MCF 10A (cell line): Measurements from ENCODE around the gene AVPR2. TPM values are rescaled to one million over a fixed set of nuclear protein-coding genes. Genes with fewer than 3 reads are reported as not detected.

ENCODE experiments used
- BruUV-seq: library from RNA; stranded (reverse); fragments of 400-500 nt; replicated peaks from 2 replicates; lab custom pipeline; 2021; lab: Mats Ljungman, UMichigan
- CTCF ChIA-PET: fragments of 300-600 bp; sonication (Branson Sonifier 250); formaldehyde crosslinking; extraction: SDS; loops from one replicate; lab custom pipeline; 2021; ENCODE audit warnings: antibody characterized with exemption, inconsistent platforms; lab: Yijun Ruan, JAX
- POLR2A ChIA-PET: fragments of 300-600, 350-650 bp; sonication (Branson Sonifier 250); formaldehyde crosslinking; extraction: SDS; loops from one replicate; lab custom pipeline; 2020; ENCODE audit warnings: antibody characterized with exemption, inconsistent platforms; lab: Yijun Ruan, JAX
- DNase-seq: peaks from one replicate; pipeline ENCODE4 v3.0.0-alpha.2; 2018; ENCODE audit not compliant: unreplicated experiment
- H3K27ac Mint-ChIP-seq: one replicate; pipeline ENCODE4 v1.8.0; 2022; ENCODE audit warnings: mild to moderate bottlenecking, low read depth, mixed read lengths; ENCODE audit not compliant: unreplicated experiment
- H3K27me3 Mint-ChIP-seq: one replicate; pipeline ENCODE4 v1.8.0; 2022; ENCODE audit warnings: mixed read lengths; ENCODE audit not compliant: insufficient read depth, unreplicated experiment
- H3K36me3 Mint-ChIP-seq: one replicate; pipeline ENCODE4 v1.8.0; 2022; ENCODE audit warnings: mild to moderate bottlenecking, moderate library complexity, mixed read lengths; ENCODE audit not compliant: insufficient read depth, unreplicated experiment
- H3K4me1 Mint-ChIP-seq: one replicate; pipeline ENCODE4 v1.8.0; 2022; ENCODE audit warnings: mixed read lengths; ENCODE audit not compliant: insufficient read depth, unreplicated experiment
- H3K4me3 Mint-ChIP-seq: one replicate; pipeline ENCODE4 v1.8.0; 2022; ENCODE audit warnings: mild to moderate bottlenecking, moderate library complexity, mixed read lengths; ENCODE audit not compliant: unreplicated experiment
- H3K9me3 Mint-ChIP-seq: one replicate; pipeline ENCODE4 v1.8.0; 2022; ENCODE audit warnings: mixed read lengths; ENCODE audit not compliant: unreplicated experiment
- CTCF ChIP-seq: fragments of 200-600 bp; IDR thresholded peaks from one replicate; pipeline ENCODE4 v1.8.0; 2022; ENCODE audit warnings: antibody characterized with exemption, mild to moderate bottlenecking; ENCODE audit not compliant: unreplicated experiment
- intact Hi-C: fragments of 100-400 bp; cut with micrococcal nuclease; formaldehyde crosslinking; loops from 2 replicates; pipeline ENCODE4 v1.14.1; 2022
- total RNA-seq: library from RNA; stranded (reverse); gene quantifications from 2 replicates; pipeline ENCODE4 v1.2.3, GENCODE V29; 2022

The AVPR2 gene
- total RNA-seq, 1 experiment from 2014 or later = not detected

GRCh38 chrX:153933748-153934147 lies 29.3 kb downstream of the AVPR2 start:
- Mint-ChIP-seq H3K4me3 (peak overlapping the region; percentile 76), H3K36me3 (peaks cover 10% of the 10 kb centered on the region), H3K9me3 (no peaks in the 10 kb centered on the region), H3K27ac (no peak overlapping the region), H3K4me1 (no peaks in the 10 kb centered on the region), H3K27me3 (peaks cover 19% of the 10 kb centered on the region)
- ChIA-PET CTCF (interaction anchor here (0.6 to 3.9 kb wide), 3 partner anchors 11 to 975 kb away, joined by 3 to 17 read pairs (median 10); no protein-coding TSS in a partner anchor), POLR2A (no interaction called here)
- no peak for DNase-seq
- intact Hi-C loops = no loop called here
- BruUV-seq = no TSS peak
- no peak for TF ChIP-seq CTCF

DNA sequence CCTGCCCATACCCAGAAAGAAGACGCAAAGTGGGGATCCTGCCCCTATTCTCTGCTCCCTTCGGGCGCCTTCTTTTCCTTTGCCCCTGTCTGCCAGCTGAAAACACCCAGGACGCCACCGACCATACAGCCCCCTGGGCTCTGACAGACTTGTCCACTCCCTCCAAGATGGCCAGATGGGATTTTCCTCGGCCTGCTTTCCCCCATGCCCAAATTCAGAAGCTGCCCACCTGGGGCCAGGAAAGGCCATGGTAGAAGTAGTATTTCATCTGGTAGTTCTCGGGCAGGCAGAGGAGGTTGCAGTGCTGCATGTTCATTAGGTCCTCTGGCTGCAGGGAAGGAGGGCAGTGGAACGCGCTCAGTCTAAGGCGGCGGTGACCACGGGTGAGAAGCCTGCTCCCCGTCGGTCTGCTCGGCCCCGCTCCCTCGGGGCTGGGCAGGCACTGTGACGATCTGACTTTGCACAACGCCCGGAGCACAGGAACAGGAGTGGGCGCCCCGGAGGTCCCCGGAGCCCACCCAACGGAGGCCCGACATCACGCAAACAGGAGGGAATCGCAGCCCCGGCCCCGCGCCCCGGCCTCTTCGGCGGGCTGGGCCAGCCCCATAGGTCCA lies 29.8 kb downstream of the AVPR2 start:
- Mint-ChIP-seq H3K27ac (no peak overlapping the region), H3K4me1 (no peaks in the 10 kb centered on the region), H3K27me3 (peaks cover 24% of the 10 kb centered on the region), H3K9me3 (no peaks in the 10 kb centered on the region), H3K36me3 (peaks cover 10% of the 10 kb centered on the region), H3K4me3 (peak overlapping the region; percentile 76)
- CTCF ChIA-PET = interaction anchor here (0.6 to 3.9 kb wide), 4 partner anchors 11 to 975 kb away, joined by 3 to 17 read pairs (median 6); no protein-coding TSS in a partner anchor
- DNase-seq = no peak
- TSS peak; percentile 42 for BruUV-seq
- TF ChIP-seq CTCF = no peak
- POLR2A ChIA-PET = interaction anchor here (1.2 kb wide), 1 partner anchor 476 kb away, joined by 3 read pairs; no protein-coding TSS in a partner anchor
- intact Hi-C loops = no loop called here

DNA sequence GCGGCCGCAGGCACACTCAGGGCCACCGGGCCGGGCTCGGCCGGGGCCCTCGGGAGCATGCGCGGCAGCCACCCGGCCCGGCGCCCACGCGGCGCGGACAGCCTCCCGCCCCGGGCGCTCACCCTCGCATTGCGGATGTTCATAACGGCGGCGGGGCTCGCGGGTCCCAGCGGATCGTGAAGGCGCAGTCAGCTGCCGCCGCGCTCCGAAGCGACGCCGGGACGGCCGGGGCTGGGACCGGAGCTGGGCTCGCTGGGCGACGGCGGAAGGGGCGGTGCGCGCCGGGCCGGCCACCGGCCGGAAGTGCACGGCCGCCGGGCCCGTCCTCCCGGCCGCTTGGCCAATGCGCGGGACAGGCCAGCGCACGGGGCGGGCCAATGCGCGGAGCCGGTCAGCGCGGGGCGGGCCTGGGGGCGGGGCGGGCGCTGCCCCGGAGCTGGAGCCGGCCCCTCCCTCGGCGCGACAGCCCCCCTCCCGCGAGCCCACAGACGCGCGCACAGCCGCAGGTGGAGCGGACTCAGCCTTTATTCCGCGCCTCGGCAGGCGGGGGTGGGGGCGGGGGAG lies 30.4 kb downstream of the AVPR2 start, which contains the start of gene NAA10:
Gene NAA10, minus strand, starts transcription at position 276 of the 564 bp plus-strand sequence. Its CDS starts 133 bp downstream, at position 143.
- Mint-ChIP-seq H3K27me3 (peaks cover 30% of the 10 kb centered on the region), H3K9me3 (no peaks in the 10 kb centered on the region), H3K4me1 (no peaks in the 10 kb centered on the region), H3K27ac (no peak within 1 kb of the TSS), H3K36me3 (peaks cover 10% of the 10 kb centered on the region), H3K4me3 (peak within 1 kb of the TSS; percentile 76)
- no TSS peak for BruUV-seq
- intact Hi-C loops = no loop called here
- DNase-seq = peak; percentile 63
- CTCF ChIA-PET = interaction anchor here (0.7 to 3.9 kb wide), 3 partner anchors 12 to 180 kb away, joined by 3 to 17 read pairs (median 10); no protein-coding TSS in a partner anchor
- no peak for TF ChIP-seq CTCF
- POLR2A ChIA-PET = interaction anchor here (0.8 to 1.2 kb wide), 2 partner anchors 135 to 476 kb away, joined by 3 to 4 read pairs; no protein-coding TSS in a partner anchor

DNA sequence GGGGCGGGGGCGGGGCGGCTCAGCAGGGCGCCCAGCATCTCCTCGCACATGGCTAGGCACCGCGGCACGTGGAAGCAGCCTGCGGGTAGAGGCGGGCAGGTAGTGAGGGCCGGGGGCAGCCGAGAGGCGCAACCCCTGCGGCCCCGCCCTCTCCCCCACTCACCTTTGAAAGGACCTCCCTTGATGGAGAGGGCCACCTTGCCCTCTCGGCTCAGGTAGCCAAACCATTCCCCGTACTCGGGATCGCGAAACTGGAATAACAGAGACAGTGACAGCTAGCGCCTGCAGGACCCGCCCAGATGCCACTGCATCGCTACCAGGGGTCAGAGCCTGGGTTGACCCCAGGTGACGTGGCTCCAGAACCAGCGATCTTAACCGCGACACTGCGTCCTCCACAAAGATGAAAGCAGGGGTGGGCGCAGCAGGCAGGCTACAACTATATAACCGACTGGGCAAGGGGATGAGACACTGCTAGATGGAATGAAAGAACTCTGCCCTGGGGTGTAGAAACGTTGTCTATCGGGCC lies 30.9 kb downstream of the AVPR2 start:
- CTCF ChIA-PET = interaction anchor here (0.6 to 2.2 kb wide), 3 partner anchors 12 to 180 kb away, joined by 3 to 15 read pairs (median 3); no protein-coding TSS in a partner anchor
- Mint-ChIP-seq H3K27me3 (peaks cover 35% of the 10 kb centered on the region), H3K4me3 (peak overlapping the region; percentile 60), H3K36me3 (peaks cover 10% of the 10 kb centered on the region), H3K4me1 (no peaks in the 10 kb centered on the region), H3K9me3 (no peaks in the 10 kb centered on the region), H3K27ac (no peak overlapping the region)
- intact Hi-C loops = no loop called here
- no peak for DNase-seq
- POLR2A ChIA-PET = interaction anchor here (0.8 to 1.2 kb wide), 3 partner anchors 136 to 475 kb away, joined by 3 to 4 read pairs (median 3); no protein-coding TSS in a partner anchor
- no TSS peak for BruUV-seq
- no peak for TF ChIP-seq CTCF
